Measurements from ENCODE around the gene TMPRSS12. TPM values are rescaled to one million over a fixed set of nuclear protein-coding genes. Genes with fewer than 3 reads are reported as not detected.
"Not testable (repeated sequence)": the region's sequence is repeated elsewhere in the genome, so short reads cannot be mapped to it uniquely, and the experiment has no call there.

Gene TMPRSS12
- total and polyA plus RNA-seq, 2 of the 13 experiments (the other 11 are each of a cell fraction or from before 2014, with no cell fraction given): not detected

DNA sequence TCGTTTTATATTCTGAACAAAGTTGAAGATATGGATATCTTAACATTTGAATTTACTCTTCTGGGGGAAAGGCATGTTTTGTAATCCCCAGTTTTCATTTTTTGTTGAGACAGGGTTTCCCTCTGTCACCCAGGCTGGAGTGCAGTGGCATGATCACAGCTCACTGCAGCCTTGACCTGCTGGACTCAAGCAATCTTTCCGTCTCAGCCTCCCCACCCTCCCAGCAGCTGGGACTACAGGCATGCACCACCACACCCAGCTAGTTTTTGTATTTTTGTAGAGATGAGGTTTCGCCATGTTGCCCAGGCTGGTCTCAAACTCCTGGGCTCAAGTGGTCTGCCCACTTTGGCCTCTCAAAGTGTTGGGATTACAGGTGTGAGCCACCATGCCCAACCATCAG lies 84.2 kb downstream of the TMPRSS12 start (continued):
- TF ChIP-seq SOX13 (IDR thresholded peaks at IDR 0.05): not testable (repeated sequence)
- TF ChIP-seq SOX13 (CRISPR knock-in tag; conservative IDR thresholded peaks at IDR 0.05 in 1 of 2, IDR thresholded peaks at IDR 0.05 in 1 of 2) (peak in 1 of 2 experiments; percentile 59; a peak in 2 of 4 replicates), MIER3 (CRISPR knock-in tag; IDR thresholded peaks at IDR 0.05; ENCODE audit: borderline replicate concordance) (0 out of 2 replicates have a peak, but pooled peaks have one; percentile 18), ZNF460 (CRISPR knock-in tag; IDR thresholded peaks at IDR 0.05; ENCODE audit: borderline replicate concordance) (peak; percentile 92), RARA (CRISPR knock-in tag; IDR thresholded peaks at IDR 0.05) (peak; percentile 79)
- TF ChIP-seq, protein P1, sequence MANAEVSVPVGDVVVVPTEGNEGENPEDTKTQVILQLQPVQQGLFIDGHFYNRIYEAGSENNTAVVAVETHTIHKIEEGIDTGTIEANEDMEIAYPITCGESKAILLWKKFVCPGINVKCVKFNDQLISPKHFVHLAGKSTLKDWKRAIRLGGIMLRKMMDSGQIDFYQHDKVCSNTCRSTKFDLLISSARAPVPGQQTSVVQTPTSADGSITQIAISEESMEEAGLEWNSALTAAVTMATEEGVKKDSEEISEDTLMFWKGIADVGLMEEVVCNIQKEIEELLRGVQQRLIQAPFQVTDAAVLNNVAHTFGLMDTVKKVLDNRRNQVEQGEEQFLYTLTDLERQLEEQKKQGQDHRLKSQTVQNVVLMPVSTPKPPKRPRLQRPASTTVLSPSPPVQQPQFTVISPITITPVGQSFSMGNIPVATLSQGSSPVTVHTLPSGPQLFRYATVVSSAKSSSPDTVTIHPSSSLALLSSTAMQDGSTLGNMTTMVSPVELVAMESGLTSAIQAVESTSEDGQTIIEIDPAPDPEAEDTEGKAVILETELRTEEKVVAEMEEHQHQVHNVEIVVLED (CRISPR knock-in tag; IDR thresholded peaks at IDR 0.05; ENCODE audit: borderline replicate concordance): peak; percentile 19; the same call in 1 of the 2 replicates
- TF ChIP-seq, protein P2, sequence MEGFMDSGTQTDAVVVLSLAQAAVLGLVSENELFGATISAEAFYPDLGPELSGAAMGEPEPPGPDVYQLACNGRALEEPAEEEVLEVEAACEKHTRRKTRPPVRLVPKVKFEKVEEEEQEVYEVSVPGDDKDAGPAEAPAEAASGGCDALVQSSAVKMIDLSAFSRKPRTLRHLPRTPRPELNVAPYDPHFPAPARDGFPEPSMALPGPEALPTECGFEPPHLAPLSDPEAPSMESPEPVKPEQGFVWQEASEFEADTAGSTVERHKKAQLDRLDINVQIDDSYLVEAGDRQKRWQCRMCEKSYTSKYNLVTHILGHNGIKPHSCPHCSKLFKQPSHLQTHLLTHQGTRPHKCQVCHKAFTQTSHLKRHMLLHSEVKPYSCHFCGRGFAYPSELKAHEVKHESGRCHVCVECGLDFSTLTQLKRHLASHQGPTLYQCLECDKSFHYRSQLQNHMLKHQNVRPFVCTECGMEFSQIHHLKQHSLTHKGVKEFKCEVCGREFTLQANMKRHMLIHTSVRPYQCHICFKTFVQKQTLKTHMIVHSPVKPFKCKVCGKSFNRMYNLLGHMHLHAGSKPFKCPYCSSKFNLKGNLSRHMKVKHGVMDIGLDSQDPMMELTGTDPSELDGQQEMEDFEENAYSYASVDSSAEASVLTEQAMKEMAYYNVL (CRISPR knock-in tag; IDR thresholded peaks at IDR 0.05; ENCODE audit: borderline replicate concordance): peak; percentile 29; the same call in 1 of the 2 replicates

- no peak for DNase-seq (ENCODE audit: low spot score)
- Histone ChIP-seq H3K27ac (ENCODE audit: extremely low read length, insufficient read depth, low read length) (peak overlapping the region; percentile 82), H2AFZ (ENCODE audit: low read length) (no peak overlapping the region), H3K9ac (ENCODE audit: insufficient read depth, low read depth, low read length) (peak overlapping the region; percentile 88), H3K27me3 (ENCODE audit: control insufficient read depth in 1 of 2, insufficient read depth in 2 of 2, low read length in 2 of 2) (peaks cover 0 to 3% of the 10 kb centered on the region in 2 experiments; a peak in 1 of 5 replicates), H3K4me1 (ENCODE audit: insufficient read depth, low read length) (peaks cover 72% of the 10 kb centered on the region), H3K79me2 (ENCODE audit: insufficient read depth, low read length) (peaks cover 62% of the 10 kb centered on the region), H3K4me2 (ENCODE audit: low read depth, low read length) (peak overlapping the region; percentile 88), H3K36me3 (replicated peaks in 1 of 2; ENCODE audit: control insufficient read depth in 1 of 2, insufficient read depth in 2 of 2, low read length in 2 of 2) (peaks cover 1 to 4% of the 10 kb centered on the region in 2 experiments; a peak in 4 of 5 replicates), H3K9me3 (ENCODE audit: low read length) (no peaks in the 10 kb centered on the region), H3K4me3 (replicated peaks in 1 of 3; ENCODE audit: insufficient read depth in 1 of 3, low read depth in 2 of 3, low read length in 3 of 3) (peak overlapping the region; percentile 70 to 85 (median 85)), H4K20me1 (ENCODE audit: insufficient read depth, low read length) (no peaks in the 10 kb centered on the region)
- ATAC-seq: no peak
- in situ Hi-C loops (cut with HindIII; ENCODE audit: extremely low pct_ligation_motif_present, low pct_unique_long_range_greater_than_20kb): no loop called here
- no TSS peak for BruUV-seq (replicated peaks)
- no peak for FAIRE-seq
- 34% methylated on average over 2 of the region's 2 CpGs for WGBS (ENCODE audit: low lambda C conversion rate)
- intact Hi-C loops (cut with micrococcal nuclease; ENCODE audit: unreplicated experiment): loop anchor here (5.0 to 10.0 kb wide), 2 partner anchors 100 to 163 kb away; partner anchors contain the start of gene ATF1
- POLR2A ChIA-PET: interaction anchor here (0.7 to 2.9 kb wide), 4 partner anchors 54 to 99 kb away, joined by 3 to 19 read pairs (median 4); partner anchors contain the start of gene SLC11A2
- CTCF ChIA-PET (ENCODE audit: low intra/inter-chr PET ratio, low total read pairs): no interaction called here
- TF ChIP-seq, protein P3, sequence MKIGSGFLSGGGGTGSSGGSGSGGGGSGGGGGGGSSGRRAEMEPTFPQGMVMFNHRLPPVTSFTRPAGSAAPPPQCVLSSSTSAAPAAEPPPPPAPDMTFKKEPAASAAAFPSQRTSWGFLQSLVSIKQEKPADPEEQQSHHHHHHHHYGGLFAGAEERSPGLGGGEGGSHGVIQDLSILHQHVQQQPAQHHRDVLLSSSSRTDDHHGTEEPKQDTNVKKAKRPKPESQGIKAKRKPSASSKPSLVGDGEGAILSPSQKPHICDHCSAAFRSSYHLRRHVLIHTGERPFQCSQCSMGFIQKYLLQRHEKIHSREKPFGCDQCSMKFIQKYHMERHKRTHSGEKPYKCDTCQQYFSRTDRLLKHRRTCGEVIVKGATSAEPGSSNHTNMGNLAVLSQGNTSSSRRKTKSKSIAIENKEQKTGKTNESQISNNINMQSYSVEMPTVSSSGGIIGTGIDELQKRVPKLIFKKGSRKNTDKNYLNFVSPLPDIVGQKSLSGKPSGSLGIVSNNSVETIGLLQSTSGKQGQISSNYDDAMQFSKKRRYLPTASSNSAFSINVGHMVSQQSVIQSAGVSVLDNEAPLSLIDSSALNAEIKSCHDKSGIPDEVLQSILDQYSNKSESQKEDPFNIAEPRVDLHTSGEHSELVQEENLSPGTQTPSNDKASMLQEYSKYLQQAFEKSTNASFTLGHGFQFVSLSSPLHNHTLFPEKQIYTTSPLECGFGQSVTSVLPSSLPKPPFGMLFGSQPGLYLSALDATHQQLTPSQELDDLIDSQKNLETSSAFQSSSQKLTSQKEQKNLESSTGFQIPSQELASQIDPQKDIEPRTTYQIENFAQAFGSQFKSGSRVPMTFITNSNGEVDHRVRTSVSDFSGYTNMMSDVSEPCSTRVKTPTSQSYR (CRISPR knock-in tag; IDR thresholded peaks at IDR 0.05; ENCODE audit: borderline replicate concordance): no peak
- TF ChIP-seq HCFC1 (IDR thresholded peaks at IDR 0.05; ENCODE audit: low read depth, low read length) (no peak), ASH2L (IDR thresholded peaks at IDR 0.05; ENCODE audit: insufficient read length, low read depth, low read length) (no peak), FOXO4 (CRISPR knock-in tag; conservative IDR thresholded peaks at IDR 0.05) (no peak)
- TF ChIP-seq, protein P4, sequence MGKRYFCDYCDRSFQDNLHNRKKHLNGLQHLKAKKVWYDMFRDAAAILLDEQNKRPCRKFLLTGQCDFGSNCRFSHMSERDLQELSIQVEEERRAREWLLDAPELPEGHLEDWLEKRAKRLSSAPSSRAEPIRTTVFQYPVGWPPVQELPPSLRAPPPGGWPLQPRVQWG (CRISPR knock-in tag; IDR thresholded peaks at IDR 0.05; ENCODE audit: borderline replicate concordance, low read depth): no peak
Observed at GRCh38 chr12:50927356-50927755, 84.6 kb downstream of the TMPRSS12 start.
